ENCODE measurements around the gene NAV2. TPM values are rescaled to one million over a fixed set of nuclear protein-coding genes. Genes with fewer than 3 reads are reported as not detected.

The NAV2 gene
- total and polyA plus RNA-seq, 2 experiments from 2014 or later: 26.0 to 45.0 TPM

DNA sequence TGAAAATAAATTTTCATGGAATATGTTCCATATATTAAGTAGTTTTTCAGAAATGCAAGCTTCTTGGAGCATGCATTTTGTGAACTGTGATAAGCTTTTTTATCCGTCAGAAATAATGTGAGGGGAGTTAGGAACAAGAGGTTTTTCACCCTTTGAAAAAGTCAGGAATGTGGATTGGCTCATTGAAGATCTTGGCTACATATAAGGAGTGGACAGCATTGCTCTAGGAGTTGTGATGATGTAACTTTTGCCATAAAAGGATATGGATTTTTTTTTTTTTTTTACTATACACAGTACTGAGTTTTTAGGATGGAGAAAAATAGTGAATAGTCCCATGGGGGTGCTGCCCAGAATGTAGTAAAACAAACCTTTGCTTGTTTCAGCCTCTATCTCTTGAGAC lies 180.2 kb downstream of the NAV2 start:
- Mint-ChIP-seq H3K4me1 (peaks cover 15% of the 10 kb centered on the region), H3K27me3 (ENCODE audit: insufficient read depth, low read depth, poor library complexity) (peaks cover 8% of the 10 kb centered on the region), H3K9me3 (no peaks in the 10 kb centered on the region; the same call in 2 of the 3 replicates), H3K36me3 (ENCODE audit: low read depth) (peaks cover 59% of the 10 kb centered on the region), H3K27ac (no peak overlapping the region; the same call in 1 of the 2 replicates), H3K4me3 (no peak overlapping the region)
- Histone ChIP-seq H3K9me2 (ENCODE audit: insufficient read depth) (0 out of 2 replicates have a peak, but pooled peaks cover 5% of the 10 kb centered on the region), H3K36me3 (ENCODE audit: insufficient read depth) (peaks cover 11% of the 10 kb centered on the region), H2AFZ (no peak overlapping the region), H3K4me2 (no peak overlapping the region), H3K27me3 (ENCODE audit: insufficient read depth) (no peaks in the 10 kb centered on the region), H3K27ac (ENCODE audit: low read depth) (no peak overlapping the region), H3K79me2 (replicated peaks; ENCODE audit: insufficient read depth) (no peaks in the 10 kb centered on the region), H3K4me1 (ENCODE audit: insufficient read depth) (peaks cover 12% of the 10 kb centered on the region), H3F3A (replicated peaks; ENCODE audit: low read depth) (no peaks in the 10 kb centered on the region), H3K4me3 (no peak overlapping the region), H4K20me1 (replicated peaks; ENCODE audit: insufficient read depth) (no peaks in the 10 kb centered on the region)
- DNase-seq (ENCODE audit: low spot score) (no peak), ATAC-seq (no peak)
- TF ChIP-seq JUNB (IDR thresholded peaks at IDR 0.05; ENCODE audit: unreplicated experiment) (no peak), CREB1 (CRISPR knock-in tag; IDR thresholded peaks at IDR 0.05; ENCODE audit: low read depth) (no peak), EZH2phosphoT487 (IDR thresholded peaks at IDR 0.05; ENCODE audit: unreplicated experiment) (no peak), POLR2AphosphoS5 (IDR thresholded peaks at IDR 0.05; ENCODE audit: low read depth) (no peak), EZH2 (IDR thresholded peaks at IDR 0.05; ENCODE audit: low read depth, unreplicated experiment) (no peak), NANOG (IDR thresholded peaks at IDR 0.05; ENCODE audit: borderline replicate concordance) (no peak), STAT1 (IDR thresholded peaks at IDR 0.05; ENCODE audit: unreplicated experiment) (no peak)
- TF ChIP-seq, protein P1, sequence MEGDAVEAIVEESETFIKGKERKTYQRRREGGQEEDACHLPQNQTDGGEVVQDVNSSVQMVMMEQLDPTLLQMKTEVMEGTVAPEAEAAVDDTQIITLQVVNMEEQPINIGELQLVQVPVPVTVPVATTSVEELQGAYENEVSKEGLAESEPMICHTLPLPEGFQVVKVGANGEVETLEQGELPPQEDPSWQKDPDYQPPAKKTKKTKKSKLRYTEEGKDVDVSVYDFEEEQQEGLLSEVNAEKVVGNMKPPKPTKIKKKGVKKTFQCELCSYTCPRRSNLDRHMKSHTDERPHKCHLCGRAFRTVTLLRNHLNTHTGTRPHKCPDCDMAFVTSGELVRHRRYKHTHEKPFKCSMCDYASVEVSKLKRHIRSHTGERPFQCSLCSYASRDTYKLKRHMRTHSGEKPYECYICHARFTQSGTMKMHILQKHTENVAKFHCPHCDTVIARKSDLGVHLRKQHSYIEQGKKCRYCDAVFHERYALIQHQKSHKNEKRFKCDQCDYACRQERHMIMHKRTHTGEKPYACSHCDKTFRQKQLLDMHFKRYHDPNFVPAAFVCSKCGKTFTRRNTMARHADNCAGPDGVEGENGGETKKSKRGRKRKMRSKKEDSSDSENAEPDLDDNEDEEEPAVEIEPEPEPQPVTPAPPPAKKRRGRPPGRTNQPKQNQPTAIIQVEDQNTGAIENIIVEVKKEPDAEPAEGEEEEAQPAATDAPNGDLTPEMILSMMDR (conservative IDR thresholded peaks at IDR 0.05; ENCODE audit: low read depth in 2 of 2): no peak
- TF ChIP-seq, protein P2, sequence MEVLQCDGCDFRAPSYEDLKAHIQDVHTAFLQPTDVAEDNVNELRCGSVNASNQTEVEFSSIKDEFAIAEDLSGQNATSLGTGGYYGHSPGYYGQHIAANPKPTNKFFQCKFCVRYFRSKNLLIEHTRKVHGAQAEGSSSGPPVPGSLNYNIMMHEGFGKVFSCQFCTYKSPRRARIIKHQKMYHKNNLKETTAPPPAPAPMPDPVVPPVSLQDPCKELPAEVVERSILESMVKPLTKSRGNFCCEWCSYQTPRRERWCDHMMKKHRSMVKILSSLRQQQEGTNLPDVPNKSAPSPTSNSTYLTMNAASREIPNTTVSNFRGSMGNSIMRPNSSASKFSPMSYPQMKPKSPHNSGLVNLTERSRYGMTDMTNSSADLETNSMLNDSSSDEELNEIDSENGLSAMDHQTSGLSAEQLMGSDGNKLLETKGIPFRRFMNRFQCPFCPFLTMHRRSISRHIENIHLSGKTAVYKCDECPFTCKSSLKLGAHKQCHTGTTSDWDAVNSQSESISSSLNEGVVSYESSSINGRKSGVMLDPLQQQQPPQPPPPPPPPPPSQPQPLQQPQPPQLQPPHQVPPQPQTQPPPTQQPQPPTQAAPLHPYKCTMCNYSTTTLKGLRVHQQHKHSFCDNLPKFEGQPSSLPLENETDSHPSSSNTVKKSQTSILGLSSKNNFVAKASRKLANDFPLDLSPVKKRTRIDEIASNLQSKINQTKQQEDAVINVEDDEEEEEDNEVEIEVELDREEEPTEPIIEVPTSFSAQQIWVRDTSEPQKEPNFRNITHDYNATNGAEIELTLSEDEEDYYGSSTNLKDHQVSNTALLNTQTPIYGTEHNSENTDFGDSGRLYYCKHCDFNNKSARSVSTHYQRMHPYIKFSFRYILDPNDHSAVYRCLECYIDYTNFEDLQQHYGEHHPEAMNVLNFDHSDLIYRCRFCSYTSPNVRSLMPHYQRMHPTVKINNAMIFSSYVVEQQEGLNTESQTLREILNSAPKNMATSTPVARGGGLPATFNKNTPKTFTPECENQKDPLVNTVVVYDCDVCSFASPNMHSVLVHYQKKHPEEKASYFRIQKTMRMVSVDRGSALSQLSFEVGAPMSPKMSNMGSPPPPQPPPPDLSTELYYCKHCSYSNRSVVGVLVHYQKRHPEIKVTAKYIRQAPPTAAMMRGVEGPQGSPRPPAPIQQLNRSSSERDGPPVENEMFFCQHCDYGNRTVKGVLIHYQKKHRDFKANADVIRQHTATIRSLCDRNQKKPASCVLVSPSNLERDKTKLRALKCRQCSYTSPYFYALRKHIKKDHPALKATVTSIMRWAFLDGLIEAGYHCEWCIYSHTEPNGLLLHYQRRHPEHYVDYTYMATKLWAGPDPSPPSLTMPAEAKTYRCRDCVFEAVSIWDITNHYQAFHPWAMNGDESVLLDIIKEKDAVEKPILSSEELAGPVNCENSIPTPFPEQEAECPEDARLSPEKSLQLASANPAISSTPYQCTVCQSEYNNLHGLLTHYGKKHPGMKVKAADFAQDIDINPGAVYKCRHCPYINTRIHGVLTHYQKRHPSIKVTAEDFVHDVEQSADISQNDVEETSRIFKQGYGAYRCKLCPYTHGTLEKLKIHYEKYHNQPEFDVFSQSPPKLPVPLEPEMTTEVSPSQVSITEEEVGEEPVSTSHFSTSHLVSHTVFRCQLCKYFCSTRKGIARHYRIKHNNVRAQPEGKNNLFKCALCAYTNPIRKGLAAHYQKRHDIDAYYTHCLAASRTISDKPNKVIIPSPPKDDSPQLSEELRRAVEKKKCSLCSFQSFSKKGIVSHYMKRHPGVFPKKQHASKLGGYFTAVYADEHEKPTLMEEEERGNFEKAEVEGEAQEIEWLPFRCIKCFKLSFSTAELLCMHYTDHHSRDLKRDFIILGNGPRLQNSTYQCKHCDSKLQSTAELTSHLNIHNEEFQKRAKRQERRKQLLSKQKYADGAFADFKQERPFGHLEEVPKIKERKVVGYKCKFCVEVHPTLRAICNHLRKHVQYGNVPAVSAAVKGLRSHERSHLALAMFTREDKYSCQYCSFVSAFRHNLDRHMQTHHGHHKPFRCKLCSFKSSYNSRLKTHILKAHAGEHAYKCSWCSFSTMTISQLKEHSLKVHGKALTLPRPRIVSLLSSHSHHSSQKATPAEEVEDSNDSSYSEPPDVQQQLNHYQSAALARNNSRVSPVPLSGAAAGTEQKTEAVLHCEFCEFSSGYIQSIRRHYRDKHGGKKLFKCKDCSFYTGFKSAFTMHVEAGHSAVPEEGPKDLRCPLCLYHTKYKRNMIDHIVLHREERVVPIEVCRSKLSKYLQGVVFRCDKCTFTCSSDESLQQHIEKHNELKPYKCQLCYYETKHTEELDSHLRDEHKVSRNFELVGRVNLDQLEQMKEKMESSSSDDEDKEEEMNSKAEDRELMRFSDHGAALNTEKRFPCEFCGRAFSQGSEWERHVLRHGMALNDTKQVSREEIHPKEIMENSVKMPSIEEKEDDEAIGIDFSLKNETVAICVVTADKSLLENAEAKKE (CRISPR knock-in tag; IDR thresholded peaks at IDR 0.05): no peak
- TF ChIP-seq, protein P3, sequence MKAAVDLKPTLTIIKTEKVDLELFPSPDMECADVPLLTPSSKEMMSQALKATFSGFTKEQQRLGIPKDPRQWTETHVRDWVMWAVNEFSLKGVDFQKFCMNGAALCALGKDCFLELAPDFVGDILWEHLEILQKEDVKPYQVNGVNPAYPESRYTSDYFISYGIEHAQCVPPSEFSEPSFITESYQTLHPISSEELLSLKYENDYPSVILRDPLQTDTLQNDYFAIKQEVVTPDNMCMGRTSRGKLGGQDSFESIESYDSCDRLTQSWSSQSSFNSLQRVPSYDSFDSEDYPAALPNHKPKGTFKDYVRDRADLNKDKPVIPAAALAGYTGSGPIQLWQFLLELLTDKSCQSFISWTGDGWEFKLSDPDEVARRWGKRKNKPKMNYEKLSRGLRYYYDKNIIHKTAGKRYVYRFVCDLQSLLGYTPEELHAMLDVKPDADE (IDR thresholded peaks at IDR 0.05): no peak

All from GM23338 (cell line).